B cell (primary cell): ENCODE results near the gene AADAT. TPM values are rescaled to one million over a fixed set of nuclear protein-coding genes. Genes with fewer than 3 reads are reported as not detected.

ENCODE experiments used
- ATAC-seq: fragments of 200-7000 bp; cut with Tn5 transposase; one replicate; pipeline ENCODE4 v1.10.0; 2021; ENCODE audit warnings: low read depth, mild to moderate bottlenecking, moderate number of reproducible peaks, moderate library complexity
- CTCF ChIA-PET: fragments of 350-600 bp; sonication (Branson Sonifier 250); formaldehyde crosslinking; loops from one replicate; lab custom pipeline; 2021; ENCODE audit warnings: antibody characterized with exemption, inconsistent platforms; lab: Charles Lee
- POLR2A ChIA-PET: fragments of 350-600 bp; sonication (Branson Sonifier 250); formaldehyde crosslinking; loops from one replicate; lab custom pipeline; 2021; ENCODE audit warnings: antibody characterized with exemption; lab: Charles Lee
- DNase-seq: peaks from one replicate; pipeline ENCODE4 v3.0.0; 2013
- H2AFZ ChIP-seq: 2 replicates; pipeline ENCODE4 v1.6.1; 2012; ENCODE audit warnings: mild to moderate bottlenecking, low read depth, low read length; ENCODE audit not compliant: insufficient read depth, poor library complexity, severe bottlenecking
- H3K27ac ChIP-seq, 2 donors: 1 replicate in 1 of 2; 2 replicates in 1 of 2; pipeline ENCODE4 v1.5.1; 2012 to 2013; ENCODE audit warnings: low read length in 2 of 2, mild to moderate bottlenecking in 2 of 2, moderate library complexity in 1 of 2
- H3K27me3 ChIP-seq, 4 experiments: fragments of 200-600 bp in 1 of 4; sonication (generic) in 1 of 4; replicated peaks in 1 of 4; 1 replicate in 2 of 4; 2 replicates in 2 of 4; pipeline versions ENCODE4 v1.6.1 to v1.7.0; 2013 to 2016; ENCODE audit warnings: low read length in 3 of 4, mild to moderate bottlenecking in 2 of 4, mixed read lengths in 1 of 4, moderate library complexity in 1 of 4; ENCODE audit not compliant: insufficient read depth in 4 of 4, control insufficient read depth in 3 of 4; ENCODE audit errors: control extremely low read depth in 1 of 4
- H3K36me3 ChIP-seq, 2 experiments: replicated peaks in 1 of 2; 1 replicate in 1 of 2; 2 replicates in 1 of 2; pipeline versions ENCODE4 v1.6.1 to v1.7.1; 2013; ENCODE audit warnings: low read length in 1 of 2; ENCODE audit not compliant: insufficient read depth in 2 of 2, control insufficient read depth in 1 of 2; ENCODE audit errors: control extremely low read depth in 1 of 2, extremely low read depth in 1 of 2
- H3K4me1 ChIP-seq, 2 donors: fragments of 200-600 bp in 1 of 2; sonication (generic) in 1 of 2; 1 replicate in 1 of 2; 2 replicates in 1 of 2; pipeline versions ENCODE4 v1.5.1 to v1.6.1; 2013 to 2017; ENCODE audit warnings: low read length in 2 of 2; ENCODE audit not compliant: control insufficient read depth in 2 of 2, insufficient read depth in 2 of 2
- H3K4me2 ChIP-seq: replicated peaks from 2 replicates; pipeline ENCODE3; 2012; ENCODE audit warnings: mild to moderate bottlenecking, low read depth, low read length; ENCODE audit not compliant: poor library complexity, severe bottlenecking
- H3K4me3 ChIP-seq, 5 experiments: fragments of 200-600 bp in 1 of 5; sonication (generic) in 1 of 5; 1 replicate in 3 of 5; 2 replicates in 2 of 5; pipeline versions ENCODE4 v1.5.1 to v1.7.0; 2011 to 2016; ENCODE audit warnings: low read length in 4 of 5, mild to moderate bottlenecking in 4 of 5, low read depth in 2 of 5, control low read depth in 1 of 5, moderate library complexity in 1 of 5; ENCODE audit not compliant: insufficient read depth in 1 of 5; ENCODE audit errors: control extremely low read depth in 1 of 5, extremely low read depth in 1 of 5
- H3K79me2 ChIP-seq: fragments of 200-600 bp; sonication (generic); one replicate; pipeline ENCODE4 v1.6.0; 2016; ENCODE audit warnings: low read length; ENCODE audit not compliant: control insufficient read depth, insufficient read depth
- H3K9ac ChIP-seq: fragments of 200-600 bp; sonication (generic); 2 replicates; pipeline ENCODE4 v1.6.1; 2017; ENCODE audit warnings: mild to moderate bottlenecking, low read length, moderate library complexity
- H3K9me3 ChIP-seq, 3 donors: one replicate each; pipeline versions ENCODE4 v1.6.1 to v1.7.1; 2013; ENCODE audit warnings: low read length in 2 of 3; ENCODE audit not compliant: control insufficient read depth in 2 of 3, insufficient read depth in 1 of 3; ENCODE audit errors: control extremely low read depth in 1 of 3
- H4K20me1 ChIP-seq: 2 replicates; pipeline ENCODE4 v1.6.0; 2012; ENCODE audit warnings: mild to moderate bottlenecking, low read length; ENCODE audit not compliant: insufficient read depth, control insufficient read depth, poor library complexity, severe bottlenecking
- H3K27ac Mint-ChIP-seq: one replicate; pipeline ENCODE4 v1.8.0; 2021; ENCODE audit warnings: mixed read lengths
- H3K27me3 Mint-ChIP-seq: one replicate; pipeline ENCODE4 v1.8.0; 2021; ENCODE audit warnings: mixed read lengths
- H3K4me1 Mint-ChIP-seq: one replicate; pipeline ENCODE4 v1.8.0; 2021; ENCODE audit warnings: mixed read lengths
- H3K4me3 Mint-ChIP-seq: one replicate; pipeline ENCODE4 v1.8.0; 2021; ENCODE audit warnings: mixed read lengths
- H3K9me3 Mint-ChIP-seq: one replicate; pipeline ENCODE4 v1.8.0; 2022; ENCODE audit warnings: mixed read lengths; ENCODE audit not compliant: insufficient read depth
- EZH2 ChIP-seq: IDR thresholded peaks from 2 replicates; pipeline ENCODE4 v1.6.1; 2012; ENCODE audit warnings: borderline replicate concordance, low read depth, mild to moderate bottlenecking, moderate library complexity, low read length; ENCODE audit not compliant: insufficient read depth, poor library complexity, severe bottlenecking
- WGBS: methylation state at CpG from one replicate; pipeline ENCODE4 v1.1.5; 2013; ENCODE audit warnings: missing lambda C conversion rate; ENCODE audit not compliant: insufficient coverage; 5-methylcytosine and 5-hydroxymethylcytosine counted together
- intact Hi-C: fragments of 100-400 bp; cut with micrococcal nuclease; formaldehyde crosslinking; loops from one replicate; pipeline ENCODE4 v1.10.0; 2022
- polyA plus RNA-seq: library from polyadenylated mRNA; depleted of rRNA; stranded (reverse); fragments of >200 nt; gene quantifications from 2 replicates; pipeline ENCODE4 v1.2.3, GENCODE V29; 2012
- total RNA-seq, 2 donors: library from RNA; stranded (reverse); fragments of 120-200 nt in 1 of 2; gene quantifications; 1 replicate in 1 of 2; 2 replicates in 1 of 2; pipeline versions ENCODE4 v1.2.3 to v1.2.4, GENCODE V29; 2013 to 2022
- TF ChIP-seq, protein P1 (sequence below): fragments of 200-600 bp; IDR thresholded peaks from one replicate; pipeline ENCODE4 v1.8.0; 2022; ENCODE audit warnings: antibody characterized with exemption, mild to moderate bottlenecking

The AADAT gene
- total and polyA plus RNA-seq, 2 donors (not counting 1 experiment from before 2014, with no cell fraction given) = not detected

DNA sequence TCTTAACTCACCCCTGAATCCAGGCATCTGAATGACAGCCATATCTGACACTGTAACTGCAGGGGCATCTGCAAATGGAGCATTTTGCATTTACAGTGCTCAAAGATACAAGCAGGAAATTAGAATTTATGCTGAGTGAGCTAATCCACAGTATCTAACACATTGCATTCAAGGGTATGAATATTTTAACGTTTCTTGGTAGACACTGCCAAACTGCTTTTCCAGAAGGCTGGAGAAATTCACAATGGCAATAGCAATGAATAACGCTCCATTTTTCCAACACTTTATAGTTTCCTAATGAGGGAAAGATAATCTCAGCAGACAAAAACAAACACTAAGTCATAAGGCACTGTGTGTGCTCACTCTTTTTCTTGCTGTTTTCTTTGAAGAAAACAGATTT is 30.9 kb downstream of the AADAT start:
- Histone ChIP-seq H3K4me1 (no peaks in the 10 kb centered on the region), H2AFZ (no peak overlapping the region), H3K79me2 (no peaks in the 10 kb centered on the region), H3K27ac (no peak overlapping the region), H3K4me3 (no peak overlapping the region), H3K4me2 (no peak overlapping the region), H3K27me3 (no peaks in the 10 kb centered on the region), H4K20me1 (no peaks in the 10 kb centered on the region), H3K36me3 (no peaks in the 10 kb centered on the region), H3K9me3 (no peaks in the 10 kb centered on the region), H3K9ac (no peak overlapping the region)
- intact Hi-C loops = no loop called here
- no peaks in the 10 kb centered on the region for H3K9me3 Mint-ChIP-seq
- POLR2A ChIA-PET = no interaction called here
- no peak overlapping the region for H3K4me3 Mint-ChIP-seq
- WGBS = no CpG with 5 or more reads among the region's 2 CpGs
- DNase-seq (no peak), ATAC-seq (no peak)
- H3K27ac Mint-ChIP-seq = no peak overlapping the region
- no peaks in the 10 kb centered on the region for H3K4me1 Mint-ChIP-seq
- CTCF ChIA-PET = interaction anchor here (0.8 kb wide), 1 partner anchor 249 kb away, joined by 3 read pairs; no protein-coding TSS in a partner anchor
- no peak for TF ChIP-seq EZH2
- TF ChIP-seq, protein P1, sequence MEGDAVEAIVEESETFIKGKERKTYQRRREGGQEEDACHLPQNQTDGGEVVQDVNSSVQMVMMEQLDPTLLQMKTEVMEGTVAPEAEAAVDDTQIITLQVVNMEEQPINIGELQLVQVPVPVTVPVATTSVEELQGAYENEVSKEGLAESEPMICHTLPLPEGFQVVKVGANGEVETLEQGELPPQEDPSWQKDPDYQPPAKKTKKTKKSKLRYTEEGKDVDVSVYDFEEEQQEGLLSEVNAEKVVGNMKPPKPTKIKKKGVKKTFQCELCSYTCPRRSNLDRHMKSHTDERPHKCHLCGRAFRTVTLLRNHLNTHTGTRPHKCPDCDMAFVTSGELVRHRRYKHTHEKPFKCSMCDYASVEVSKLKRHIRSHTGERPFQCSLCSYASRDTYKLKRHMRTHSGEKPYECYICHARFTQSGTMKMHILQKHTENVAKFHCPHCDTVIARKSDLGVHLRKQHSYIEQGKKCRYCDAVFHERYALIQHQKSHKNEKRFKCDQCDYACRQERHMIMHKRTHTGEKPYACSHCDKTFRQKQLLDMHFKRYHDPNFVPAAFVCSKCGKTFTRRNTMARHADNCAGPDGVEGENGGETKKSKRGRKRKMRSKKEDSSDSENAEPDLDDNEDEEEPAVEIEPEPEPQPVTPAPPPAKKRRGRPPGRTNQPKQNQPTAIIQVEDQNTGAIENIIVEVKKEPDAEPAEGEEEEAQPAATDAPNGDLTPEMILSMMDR = no peak
- H3K27me3 Mint-ChIP-seq = peaks cover under 1% of the 10 kb centered on the region

DNA sequence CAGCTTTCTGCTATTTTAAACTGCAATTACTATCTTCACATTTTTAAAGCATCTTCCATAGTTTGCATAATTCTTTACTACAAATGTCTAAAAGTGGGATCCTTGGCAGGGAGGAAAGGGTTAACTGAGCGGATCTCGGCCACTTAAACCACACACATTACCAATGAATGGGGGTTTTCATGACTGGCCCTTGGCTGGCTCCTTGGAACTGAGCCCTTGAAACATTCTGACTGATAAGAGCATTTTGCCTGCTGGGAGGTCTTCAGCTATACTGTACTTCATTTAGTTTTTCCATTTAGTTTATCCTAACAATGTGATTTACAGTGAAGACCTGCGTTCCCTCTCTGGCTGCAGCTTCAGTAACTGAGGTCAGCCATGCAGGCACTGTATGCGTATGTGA is 31.9 kb downstream of the AADAT start:
- ChIA-PET CTCF (no interaction called here), POLR2A (no interaction called here)
- Histone ChIP-seq H2AFZ (no peak overlapping the region), H3K4me1 (no peaks in the 10 kb centered on the region), H4K20me1 (no peaks in the 10 kb centered on the region), H3K4me2 (no peak overlapping the region), H3K9ac (no peak overlapping the region), H3K4me3 (no peak overlapping the region), H3K27me3 (no peaks in the 10 kb centered on the region), H3K27ac (no peak overlapping the region), H3K79me2 (no peaks in the 10 kb centered on the region), H3K9me3 (no peaks in the 10 kb centered on the region), H3K36me3 (no peaks in the 10 kb centered on the region)
- no peak for ATAC-seq
- Mint-ChIP-seq H3K27me3 (peaks cover 3% of the 10 kb centered on the region), H3K9me3 (no peaks in the 10 kb centered on the region), H3K27ac (no peak overlapping the region), H3K4me3 (no peak overlapping the region), H3K4me1 (no peaks in the 10 kb centered on the region)
- no peak for DNase-seq
- WGBS = 93% methylated on average over 2 of the region's 4 CpGs
- no peak for TF ChIP-seq EZH2
- TF ChIP-seq, protein P1 = no peak
- intact Hi-C loops = no loop called here
